ENCODE measurements around the gene RANBP1. TPM values are rescaled to one million over a fixed set of nuclear protein-coding genes. Genes with fewer than 3 reads are reported as not detected.

RANBP1 gene
- total and polyA plus RNA-seq, 2 of the 4 experiments (the other 2 are of a cell fraction): 173 to 376 TPM

DNA sequence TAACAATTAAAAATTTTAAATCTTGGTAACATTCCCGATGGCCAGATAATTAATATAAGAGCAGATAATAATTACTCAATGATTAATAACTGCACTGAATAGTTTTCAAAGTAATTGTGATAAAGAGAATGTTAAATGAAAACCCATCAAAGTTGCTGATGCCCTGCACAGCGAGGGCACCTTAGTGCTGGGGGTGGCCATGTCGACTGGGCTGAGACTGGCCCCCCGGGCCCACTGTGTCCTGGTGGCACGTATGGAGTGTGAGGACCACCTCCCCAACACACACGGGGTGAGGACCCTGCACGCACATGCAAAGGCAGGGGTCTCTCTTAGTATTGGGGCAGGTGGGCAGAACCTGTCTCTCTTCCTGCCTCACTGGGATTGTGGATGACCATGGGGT, 50.0 kb downstream of the RANBP1 start:
- H3K18ac ChIP-seq (ENCODE audit: low read depth, low read length): no peak overlapping the region
- no peak overlapping the region for H3K9ac ChIP-seq (ENCODE audit: low read depth, low read length)
- no peaks in the 10 kb centered on the region for H4K20me1 ChIP-seq (ENCODE audit: insufficient read depth, low read length)
- H3K9me1 ChIP-seq (ENCODE audit: insufficient read depth, low read length): no peaks in the 10 kb centered on the region
- no peak overlapping the region for H2BK120ac ChIP-seq (ENCODE audit: low read depth, low read length)
- H3K14ac ChIP-seq (replicated peaks; ENCODE audit: low read depth, low read length): no peak overlapping the region
- H2AFZ ChIP-seq (replicated peaks; ENCODE audit: low read length, poor library complexity): no peak overlapping the region
- H2BK5ac ChIP-seq (ENCODE audit: low read depth, low read length, poor library complexity, severe bottlenecking): no peak overlapping the region
- H3K4me2 ChIP-seq (ENCODE audit: low read depth, low read length): no peak overlapping the region
- BruUV-seq (replicated peaks): no TSS peak
- H4K8ac ChIP-seq (ENCODE audit: low read depth in 2 of 2, low read length in 2 of 2): no peak overlapping the region
- H3K56ac ChIP-seq (ENCODE audit: extremely low read depth, insufficient read depth, low read length): no peak overlapping the region
- H3K36me3 ChIP-seq (ENCODE audit: control insufficient read depth, insufficient read depth, low read length): no peaks in the 10 kb centered on the region
- DNase-seq (no peak), ATAC-seq (ENCODE audit: low read depth) (no peak)
- H3K4me3 ChIP-seq (ENCODE audit: insufficient read depth, low read depth, low read length): no peak overlapping the region
- dilution Hi-C loops (cut with HindIII; ENCODE audit: low sequenced_read_pairs, unreplicated experiment): no loop called here
- intact Hi-C loops (cut with micrococcal nuclease): no loop called here
- H2AK9ac ChIP-seq (replicated peaks; ENCODE audit: low read depth, low read length, poor library complexity): no peak overlapping the region
- ChIA-PET CTCF (no interaction called here), POLR2A (ENCODE audit: unreplicated experiment) (no interaction called here)
- no peaks in the 10 kb centered on the region for H3K79me1 ChIP-seq (ENCODE audit: low read depth in 1 of 2, low read length in 2 of 2)
- no peak overlapping the region for H4K91ac ChIP-seq (ENCODE audit: insufficient read depth, low read depth, low read length)
- no peak overlapping the region for H2BK20ac ChIP-seq (ENCODE audit: low read depth, low read length)
- peaks cover 24% of the 10 kb centered on the region for H3K27me3 ChIP-seq (ENCODE audit: control insufficient read depth, insufficient read depth, low read length)
- no peaks in the 10 kb centered on the region for H3K9me3 ChIP-seq (ENCODE audit: control insufficient read depth, insufficient read depth, low read length)
- no peak overlapping the region for H3K23ac ChIP-seq (ENCODE audit: low read depth, low read length)
- H3K27ac ChIP-seq (ENCODE audit: insufficient read depth, low read length): no peak overlapping the region
- H2AK5ac ChIP-seq (ENCODE audit: low read depth, low read length): no peak overlapping the region
- no CpG with 5 or more reads among the region's 7 CpGs for WGBS, 2 experiments (ENCODE audit: extremely low coverage in 2 of 2, insufficient read length in 1 of 2)
- in situ Hi-C loops (cut with MboI; ENCODE audit: low sequenced_read_pairs): no loop called here
- no peak overlapping the region for H3K4ac ChIP-seq (ENCODE audit: low read depth, low read length)
- H2BK15ac ChIP-seq (ENCODE audit: low read depth, low read length): no peak overlapping the region
- H4K5ac ChIP-seq (ENCODE audit: low read depth, low read length): no peak overlapping the region
- H3K4me1 ChIP-seq (ENCODE audit: control insufficient read depth, insufficient read depth, low read length): no peaks in the 10 kb centered on the region
- TF ChIP-seq MXI1 (IDR thresholded peaks at IDR 0.05; ENCODE audit: borderline replicate concordance, low read depth, low read length) (no peak), BHLHE40 (IDR thresholded peaks at IDR 0.05; ENCODE audit: low read depth, low read length) (no peak), SMC3 (IDR thresholded peaks at IDR 0.05; ENCODE audit: low read depth, low read length) (no peak), NFE2L2 (IDR thresholded peaks at IDR 0.05; ENCODE audit: low read depth, low read length) (no peak), USF2 (IDR thresholded peaks at IDR 0.05; ENCODE audit: low read depth, low read length) (no peak), MAFK (IDR thresholded peaks at IDR 0.05; ENCODE audit: low read depth, low read length) (no peak), CHD1 (IDR thresholded peaks at IDR 0.05; ENCODE audit: low read depth, low read length) (no peak), MAZ (IDR thresholded peaks at IDR 0.05; ENCODE audit: borderline replicate concordance, low read depth, low read length) (no peak), RFX5 (IDR thresholded peaks at IDR 0.05; ENCODE audit: low read depth, low read length) (no peak), ELK1 (IDR thresholded peaks at IDR 0.05; ENCODE audit: borderline replicate concordance, low read depth, low read length) (no peak), RAD21 (IDR thresholded peaks at IDR 0.05; ENCODE audit: low read length) (no peak)
- TF ChIP-seq, protein P1, sequence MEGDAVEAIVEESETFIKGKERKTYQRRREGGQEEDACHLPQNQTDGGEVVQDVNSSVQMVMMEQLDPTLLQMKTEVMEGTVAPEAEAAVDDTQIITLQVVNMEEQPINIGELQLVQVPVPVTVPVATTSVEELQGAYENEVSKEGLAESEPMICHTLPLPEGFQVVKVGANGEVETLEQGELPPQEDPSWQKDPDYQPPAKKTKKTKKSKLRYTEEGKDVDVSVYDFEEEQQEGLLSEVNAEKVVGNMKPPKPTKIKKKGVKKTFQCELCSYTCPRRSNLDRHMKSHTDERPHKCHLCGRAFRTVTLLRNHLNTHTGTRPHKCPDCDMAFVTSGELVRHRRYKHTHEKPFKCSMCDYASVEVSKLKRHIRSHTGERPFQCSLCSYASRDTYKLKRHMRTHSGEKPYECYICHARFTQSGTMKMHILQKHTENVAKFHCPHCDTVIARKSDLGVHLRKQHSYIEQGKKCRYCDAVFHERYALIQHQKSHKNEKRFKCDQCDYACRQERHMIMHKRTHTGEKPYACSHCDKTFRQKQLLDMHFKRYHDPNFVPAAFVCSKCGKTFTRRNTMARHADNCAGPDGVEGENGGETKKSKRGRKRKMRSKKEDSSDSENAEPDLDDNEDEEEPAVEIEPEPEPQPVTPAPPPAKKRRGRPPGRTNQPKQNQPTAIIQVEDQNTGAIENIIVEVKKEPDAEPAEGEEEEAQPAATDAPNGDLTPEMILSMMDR (conservative IDR thresholded peaks at IDR 0.05; ENCODE audit: low read depth, low read length): no peak

Data from IMR-90 (cell line).